HG03439 (cell line): ENCODE measurements around the gene UBASH3B.

Source experiments
- ATAC-seq: cut with Tn5 transposase; IDR thresholded peaks from one replicate; pipeline ENCODE4 v1.9.1; 2021; ENCODE audit warnings: mild to moderate bottlenecking, moderate library complexity; ENCODE audit not compliant: unreplicated experiment

The UBASH3B gene

DNA sequence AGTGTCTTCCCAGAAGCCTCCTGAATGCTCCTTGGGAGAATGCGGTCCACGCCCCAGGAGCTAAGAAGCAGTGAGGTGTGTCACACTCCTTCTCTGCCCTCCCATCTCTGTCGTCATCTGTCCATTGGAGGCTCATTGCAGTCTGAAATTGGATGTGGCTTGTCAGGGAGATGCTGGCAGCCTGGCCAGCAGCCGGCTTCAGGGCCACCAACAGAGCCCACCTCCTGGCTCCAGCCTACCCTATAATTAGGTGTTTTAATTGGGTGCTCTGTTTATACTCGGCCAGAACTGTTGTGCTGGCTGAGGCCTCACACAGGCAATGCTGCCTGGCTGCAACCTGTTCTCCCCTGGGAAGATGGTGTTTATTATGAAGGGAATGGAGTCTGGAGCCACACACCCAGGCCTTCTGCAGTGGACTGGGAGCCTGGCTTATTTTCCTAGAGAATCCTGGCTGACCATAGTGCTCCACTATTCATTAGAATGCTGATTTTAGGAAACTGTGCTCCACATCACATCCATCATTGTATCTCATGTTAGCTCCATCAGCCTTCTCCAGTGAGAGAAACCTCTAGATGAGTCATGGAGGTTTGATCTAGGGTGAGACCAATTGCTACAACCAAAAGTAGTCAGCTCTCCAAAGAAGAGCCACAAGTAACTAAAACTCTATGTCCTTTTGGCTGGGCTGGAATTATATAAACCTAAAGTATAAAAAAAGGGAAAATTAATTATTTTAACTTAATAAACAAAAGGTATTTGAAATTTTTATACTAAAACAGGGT lies 96.0 kb downstream of the UBASH3B start:
- ATAC-seq = no peak

GRCh38 chr11:122754028-122754427 lies 98.5 kb downstream of the UBASH3B start:
- ATAC-seq = no peak

DNA sequence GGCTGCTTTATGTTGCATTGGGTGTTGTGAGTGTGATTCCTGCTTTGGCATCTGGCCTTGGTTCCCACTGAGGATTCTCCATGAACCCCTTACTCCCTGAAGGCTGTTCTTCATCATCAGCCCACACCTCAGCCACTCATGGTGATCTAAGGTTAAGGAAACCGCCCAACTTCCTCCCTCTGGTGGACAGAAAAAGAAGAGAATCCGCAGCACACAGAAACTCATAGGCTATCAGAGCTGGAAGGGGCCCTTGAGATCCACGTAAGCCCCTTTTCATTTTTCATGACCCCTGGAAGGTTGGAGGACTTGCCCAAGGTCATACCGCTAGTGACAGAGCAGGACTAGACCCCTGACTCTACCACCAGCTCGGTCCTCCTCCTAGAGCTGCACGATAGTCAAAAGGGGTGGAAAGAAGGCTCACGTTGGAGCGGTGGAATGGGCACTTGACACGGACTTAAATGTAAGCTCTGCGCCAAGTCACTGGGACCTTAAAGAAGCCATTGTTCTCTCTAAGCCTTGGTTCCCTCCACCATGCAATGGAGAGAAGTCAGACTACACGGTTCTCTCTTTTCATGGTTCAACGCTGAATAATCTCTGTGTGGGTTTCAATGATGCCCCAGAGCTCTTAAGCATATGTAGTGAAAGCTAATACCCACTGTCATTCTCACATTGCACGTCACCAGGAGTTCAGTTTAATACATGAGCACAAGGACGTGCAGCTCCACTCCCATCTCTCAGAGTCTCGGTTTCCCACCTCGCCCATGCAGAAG lies 99.2 kb downstream of the UBASH3B start:
- peak; percentile 61 for ATAC-seq

GRCh38 chr11:122755409-122755808 lies 99.9 kb downstream of the UBASH3B start:
- no peak for ATAC-seq

GRCh38 chr11:122755941-122756340 lies 100.4 kb downstream of the UBASH3B start:
- ATAC-seq = no peak

DNA sequence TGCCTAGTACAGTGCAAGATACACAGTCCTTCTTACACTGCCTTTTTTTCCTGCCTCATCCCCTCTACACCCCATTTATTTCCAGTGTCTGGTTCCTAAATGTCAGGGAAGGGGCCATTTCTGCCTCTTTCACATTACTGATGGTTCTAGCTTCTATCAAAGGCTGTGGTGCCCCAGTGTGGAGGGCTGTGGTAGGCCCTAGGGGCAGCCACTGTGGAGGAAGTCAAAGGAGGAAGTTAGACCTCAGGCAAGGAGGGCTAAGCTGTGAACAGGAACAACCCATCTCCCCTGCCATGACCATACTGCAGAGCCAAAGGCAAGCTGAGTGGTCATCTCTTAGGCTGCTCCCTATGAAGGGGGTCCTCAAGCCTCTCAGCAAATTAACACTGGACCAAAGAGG lies 100.9 kb downstream of the UBASH3B start:
- no peak for ATAC-seq

GRCh38 chr11:122757201-122757600 lies 101.7 kb downstream of the UBASH3B start:
- ATAC-seq = no peak

DNA sequence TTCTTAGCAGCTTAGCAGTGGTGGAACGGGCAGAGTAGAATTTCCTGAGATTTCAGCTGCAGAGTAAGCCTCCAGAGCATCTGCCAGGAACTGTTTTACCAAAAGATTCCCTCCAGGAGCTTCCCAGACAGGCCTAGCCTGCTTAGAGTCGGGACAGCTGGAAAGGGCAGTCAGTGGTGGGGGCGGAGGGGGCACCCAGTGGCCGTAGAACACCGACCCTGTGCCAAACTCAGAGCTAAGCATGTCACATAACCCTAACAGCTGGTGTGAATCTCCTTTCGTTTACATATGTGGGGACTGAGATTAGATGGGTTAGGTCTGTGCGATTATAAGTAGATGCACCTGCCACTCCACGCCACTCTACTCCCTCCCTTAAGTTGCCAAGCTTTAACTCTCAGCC lies 102.8 kb downstream of the UBASH3B start:
- no peak for ATAC-seq

DNA sequence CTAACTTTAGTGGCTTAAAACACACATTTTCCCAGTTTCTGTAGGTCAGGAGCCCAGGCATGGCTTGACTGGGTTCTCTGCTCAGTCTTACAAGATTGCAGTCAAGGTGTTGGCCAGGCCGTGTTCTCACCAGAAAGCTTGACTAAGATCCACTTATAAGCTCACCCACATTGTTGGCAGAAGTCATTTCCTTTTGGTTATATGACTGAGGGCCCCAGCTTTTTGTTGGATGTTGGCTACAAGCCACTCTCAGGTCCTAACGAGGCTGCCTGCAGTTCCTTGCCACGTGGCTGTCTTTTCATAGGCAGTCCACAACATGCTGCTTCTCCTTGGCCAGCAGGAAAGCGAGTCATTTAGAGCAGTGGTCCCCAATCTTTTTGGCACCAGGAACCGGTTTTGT lies 103.5 kb downstream of the UBASH3B start:
- ATAC-seq = no peak

DNA sequence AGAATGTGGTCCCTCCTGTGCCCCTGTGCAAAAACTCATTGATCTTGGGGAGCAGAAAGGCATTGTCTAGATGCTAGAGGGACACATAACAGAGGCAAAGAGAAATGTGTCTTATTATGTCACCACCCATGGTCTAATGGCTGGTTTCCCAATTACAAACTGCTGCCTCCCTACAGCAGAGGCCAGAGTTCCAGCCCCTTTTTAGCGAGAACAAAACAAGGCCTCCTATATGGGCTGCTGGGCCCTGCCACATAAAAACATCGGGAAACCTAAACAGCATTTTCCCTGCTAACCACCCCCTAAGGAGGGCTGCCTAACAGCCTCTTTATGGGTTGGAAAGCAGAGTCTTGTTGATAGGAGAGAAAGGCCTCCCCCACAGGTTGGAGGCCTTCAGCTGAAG lies 107.6 kb downstream of the UBASH3B start:
- ATAC-seq = no peak

GRCh38 chr11:122764371-122765090 lies 109.0 kb downstream of the UBASH3B start:
- ATAC-seq = no peak

DNA sequence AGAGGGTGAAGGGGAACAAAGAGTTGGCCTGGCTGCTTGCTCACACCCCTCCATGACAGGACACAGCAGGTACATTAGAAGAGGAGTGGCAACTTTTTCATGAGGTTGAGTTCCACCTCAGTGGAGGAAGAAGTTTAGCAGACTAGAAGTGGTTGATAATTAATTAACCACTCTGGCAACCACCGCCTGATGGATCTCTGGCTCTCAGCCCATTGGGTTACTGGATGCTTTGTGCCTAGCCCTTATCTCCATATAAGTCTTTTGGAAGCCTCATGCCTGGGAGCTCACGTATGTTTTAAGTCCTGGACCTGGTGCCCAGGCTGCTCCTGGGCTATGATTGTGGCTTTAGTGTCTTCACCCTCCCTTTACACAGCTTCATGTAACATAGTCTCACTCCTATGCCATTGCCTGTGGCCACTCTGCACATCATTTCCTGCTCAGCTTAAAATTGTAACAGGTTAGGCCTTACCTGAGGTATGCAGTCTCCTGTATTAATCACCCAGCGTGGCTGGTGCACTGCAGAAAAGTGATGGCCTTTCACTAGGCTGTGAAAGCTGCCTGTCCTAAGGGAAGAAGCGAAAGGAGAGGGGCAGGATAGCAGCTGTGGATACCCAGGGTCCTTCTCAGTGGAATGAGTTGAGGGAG lies 110.1 kb downstream of the UBASH3B start:
- no peak for ATAC-seq

- ATAC-seq = no peak
Observed at GRCh38 chr11:122769126-122769780, 113.7 kb downstream of the UBASH3B start.

- no peak for ATAC-seq
Observed at GRCh38 chr11:122772945-122773344, 117.4 kb downstream of the UBASH3B start.

- no peak for ATAC-seq
Observed at GRCh38 chr11:122773781-122774266, 118.3 kb downstream of the UBASH3B start.

DNA sequence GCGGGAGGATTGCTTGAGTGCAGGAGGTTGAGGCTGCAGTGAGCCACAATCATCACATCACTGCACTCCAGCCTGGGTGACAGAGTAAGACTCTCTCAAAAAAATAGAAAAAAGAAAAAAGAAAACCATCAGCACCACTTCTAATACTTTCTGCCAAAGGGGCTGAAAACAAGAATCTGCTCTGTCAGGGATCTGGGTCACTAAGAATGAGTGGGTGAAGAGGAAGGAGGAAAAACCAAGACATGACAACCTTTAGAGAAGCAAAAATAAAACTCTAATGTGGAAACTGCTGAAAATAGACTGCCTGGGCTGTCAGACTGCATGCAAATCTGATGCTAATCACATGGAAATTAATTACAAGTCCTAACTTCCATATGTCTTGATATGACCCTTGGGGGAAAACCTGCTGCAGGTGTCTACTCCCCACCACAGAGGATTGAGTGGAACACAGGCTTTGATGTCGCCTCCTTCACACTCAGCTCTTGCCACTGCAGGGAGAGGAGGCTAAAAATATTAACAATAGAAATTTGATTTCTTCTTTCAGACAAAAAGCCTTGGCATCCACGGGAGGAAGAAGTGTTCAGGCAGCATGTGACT lies 120.3 kb downstream of the UBASH3B start:
- ATAC-seq = no peak

DNA sequence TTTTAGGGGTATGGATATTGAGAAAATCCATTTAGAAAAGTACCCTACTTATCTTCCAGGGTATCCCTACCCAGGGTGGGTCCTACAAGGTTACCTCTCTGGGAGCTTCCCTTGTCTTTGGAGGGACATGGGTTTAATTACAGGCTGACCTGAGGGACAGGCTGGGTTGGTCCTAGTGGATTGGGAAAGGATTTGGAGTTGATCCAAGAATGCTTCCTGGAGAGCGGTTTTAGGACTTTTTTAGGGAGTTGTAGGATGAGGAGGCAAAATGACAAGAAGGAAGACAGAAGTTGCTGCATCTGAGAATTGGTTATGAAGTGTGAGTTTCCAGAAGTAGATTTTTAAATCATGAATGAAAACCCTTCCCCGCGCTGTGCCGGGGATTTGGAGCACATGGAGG lies 121.0 kb downstream of the UBASH3B start:
- ATAC-seq = no peak

DNA sequence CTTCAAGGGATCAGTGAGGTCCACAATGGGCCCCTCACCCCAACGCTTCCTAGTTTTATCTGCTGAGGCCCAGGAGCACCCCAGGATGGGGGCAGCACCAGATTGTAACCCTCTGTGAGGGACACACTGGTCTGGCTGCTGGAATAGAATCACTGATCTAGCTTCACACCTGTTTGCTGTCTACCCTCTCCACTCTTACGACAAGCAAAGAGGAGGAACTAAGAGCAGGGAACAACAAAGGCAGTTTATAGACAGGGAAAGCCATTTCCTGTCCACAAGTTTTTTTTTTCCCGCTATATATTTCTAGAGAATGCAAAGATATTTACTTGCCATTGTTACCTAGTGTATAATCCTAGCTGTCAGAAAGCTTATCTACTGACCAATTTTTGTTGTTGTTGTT lies 121.8 kb downstream of the UBASH3B start:
- ATAC-seq = no peak

DNA sequence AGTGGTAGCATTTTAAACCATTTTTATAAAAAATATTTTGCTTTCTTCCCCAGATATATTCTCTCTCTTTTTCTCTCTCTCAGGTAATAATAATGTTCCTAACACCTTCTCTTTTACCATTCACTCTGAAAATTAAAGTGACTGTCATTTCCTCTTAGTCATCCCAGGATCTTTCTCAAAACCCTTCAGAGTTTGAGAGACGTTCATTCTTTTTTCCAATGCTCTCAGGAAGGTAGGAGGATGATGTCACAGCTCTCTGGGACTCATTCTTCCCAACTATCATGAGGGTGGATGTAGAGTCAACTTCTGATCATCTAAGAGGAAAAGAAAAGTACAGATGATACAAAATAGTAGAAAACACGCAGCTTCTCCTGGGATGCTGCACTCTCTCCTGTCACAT lies 122.6 kb downstream of the UBASH3B start:
- ATAC-seq = no peak

DNA sequence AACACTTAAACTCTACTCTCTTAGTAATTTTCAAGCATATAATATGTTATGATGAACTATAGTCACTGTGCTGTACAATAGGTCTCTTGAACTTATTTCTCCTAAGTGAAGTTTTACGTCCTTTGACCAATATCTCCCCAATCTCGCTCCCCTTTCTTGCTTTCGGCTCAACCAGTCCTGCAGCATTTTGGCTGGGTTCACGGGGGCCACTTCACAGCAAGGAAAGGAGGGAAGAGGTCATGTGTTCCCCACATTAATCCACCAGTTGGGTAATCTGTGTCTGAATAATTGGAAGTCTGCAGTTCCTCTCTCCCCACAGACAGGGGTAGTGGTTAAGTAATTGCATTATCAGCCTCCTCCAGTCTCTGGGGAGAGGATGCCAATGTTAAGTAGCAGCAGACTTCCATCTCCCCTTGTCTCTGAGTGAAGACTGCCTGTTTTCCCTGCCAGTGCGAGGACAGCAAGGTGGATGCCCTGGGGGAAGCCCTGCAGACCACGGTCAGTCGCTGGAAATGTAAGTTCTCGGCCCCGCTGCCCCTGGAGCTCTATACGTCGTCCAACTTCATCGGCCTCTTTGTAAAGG lies 123.6 kb downstream of the UBASH3B start:
- ATAC-seq = no peak
